BLaER1 treated with 17β-estradiol and CSF1 and Interleukin-3, amounts not matched to agents 10 nM and 100 nM (cell line): ENCODE data around the gene SAMD9.
A peak's percentile ranks its signal among the peaks of the same experiment; 100 is the strongest.

Experiments
- H3K27ac ChIP-seq, 11 experiments: shearing (Covaris generic); formaldehyde crosslinking; 2 replicates each; pipeline ENCODE4 v1.8.1; 2022
- H3K27me3 ChIP-seq, 11 experiments: shearing (Covaris generic); formaldehyde crosslinking; 2 replicates each; pipeline ENCODE4 v1.8.1; 2022
- H3K36me3 ChIP-seq, 11 experiments: shearing (Covaris generic); formaldehyde crosslinking; 2 replicates each; pipeline ENCODE4 v1.8.1; 2022
- H3K4me1 ChIP-seq, 10 experiments: shearing (Covaris generic); formaldehyde crosslinking; 2 replicates each; pipeline ENCODE4 v1.8.1; 2022
- H3K4me2 ChIP-seq, 11 experiments: shearing (Covaris generic); formaldehyde crosslinking; 2 replicates each; pipeline ENCODE4 v1.8.1; 2022
- H3K4me3 ChIP-seq, 10 experiments: shearing (Covaris generic); formaldehyde crosslinking; 2 replicates each; pipeline ENCODE4 v1.8.1; 2022
- H3K9ac ChIP-seq, 11 experiments: shearing (Covaris generic); formaldehyde crosslinking; 2 replicates each; pipeline ENCODE4 v1.8.1; 2022
- H3K9me3 ChIP-seq, 11 experiments: shearing (Covaris generic); formaldehyde crosslinking; replicated peaks in 1 of 11; 2 replicates each; pipeline ENCODE4 v1.8.1; 2022
- H4K20me1 ChIP-seq, 11 experiments: shearing (Covaris generic); formaldehyde crosslinking; 2 replicates each; pipeline ENCODE4 v1.8.1; 2022
- Cebpa-rat ChIP-seq, 11 experiments: shearing (Covaris generic); IDR thresholded peaks; 2 replicates each; pipeline ENCODE4 v1.8.1; 2022

SAMD9 gene

GRCh38 chr7:93148144-93148543, 30.4 kb upstream of the SAMD9 start, which contains the start of gene SAMD9L:
Gene SAMD9L (minus strand): TSS chr7:93148385. CDS start chr7:93135971, 12,414 bp downstream.
- Histone ChIP-seq H3K36me3 (peaks cover 0 to 16% (median 1%) of the 10 kb centered on the region in 11 experiments; a peak in 8 of 22 replicates), H3K9me3 (no peaks in the 10 kb centered on the region), H4K20me1 (no peaks in the 10 kb centered on the region), H3K4me1 (peaks cover 24 to 62% (median 35%) of the 10 kb centered on the region in 10 experiments), H3K27ac (peak within 1 kb of the TSS; percentile 57 to 79 (median 67); a peak in 21 of 22 replicates), H3K9ac (peak within 1 kb of the TSS; percentile 56 to 72 (median 65)), H3K27me3 (no peaks in the 10 kb centered on the region), H3K4me3 (peak within 1 kb of the TSS; percentile 53 to 63 (median 56)), H3K4me2 (peak within 1 kb of the TSS; percentile 66 to 97 (median 80))
- no peak for TF ChIP-seq Cebpa-rat (IDR thresholded peaks at IDR 0.05)

GRCh38 chr7:93147363-93147762, 29.6 kb upstream of the SAMD9 start:
- Histone ChIP-seq H4K20me1 (no peaks in the 10 kb centered on the region), H3K4me1 (peaks cover 24 to 62% (median 35%) of the 10 kb centered on the region in 10 experiments), H3K36me3 (peaks cover 0 to 22% (median 3%) of the 10 kb centered on the region in 11 experiments; a peak in 8 of 22 replicates), H3K27ac (peak overlapping the region in 10 of 11 experiments; percentile 52 to 79 (median 68); a peak in 18 of 22 replicates), H3K9ac (peak overlapping the region; percentile 56 to 72 (median 65); a peak in 21 of 22 replicates), H3K9me3 (no peaks in the 10 kb centered on the region), H3K27me3 (no peaks in the 10 kb centered on the region), H3K4me3 (peak overlapping the region; percentile 53 to 63 (median 56)), H3K4me2 (peak overlapping the region; percentile 66 to 97 (median 80))
- TF ChIP-seq Cebpa-rat (IDR thresholded peaks at IDR 0.05) = no peak

- H3K27ac ChIP-seq = peak overlapping the region in 9 of 11 experiments; percentile 33 to 77 (median 67); a peak in 15 of 22 replicates
- TF ChIP-seq Cebpa-rat (IDR thresholded peaks at IDR 0.05) = no peak
- H3K36me3 ChIP-seq = peaks cover 0 to 29% (median 3%) of the 10 kb centered on the region in 11 experiments; a peak in 8 of 22 replicates
- H3K9me3 ChIP-seq = no peaks in the 10 kb centered on the region
- H3K27me3 ChIP-seq = no peaks in the 10 kb centered on the region
- H3K9ac ChIP-seq = peak overlapping the region; percentile 1 to 72 (median 65); a peak in 12 of 22 replicates
- H3K4me1 ChIP-seq = peaks cover 24 to 60% (median 35%) of the 10 kb centered on the region in 10 experiments
- H4K20me1 ChIP-seq = no peaks in the 10 kb centered on the region
- H3K4me3 ChIP-seq = peak overlapping the region; percentile 53 to 63 (median 56); a peak in 16 of 20 replicates
- H3K4me2 ChIP-seq = peak overlapping the region; percentile 66 to 97 (median 80)
Observed at GRCh38 chr7:93146472-93147141, 28.8 kb upstream of the SAMD9 start.

- Histone ChIP-seq H4K20me1 (no peaks in the 10 kb centered on the region), H3K27me3 (no peaks in the 10 kb centered on the region), H3K9me3 (no peaks in the 10 kb centered on the region), H3K4me3 (no peak overlapping the region), H3K4me1 (peaks cover 24 to 54% (median 35%) of the 10 kb centered on the region in 10 experiments), H3K4me2 (peak overlapping the region; percentile 38 to 97 (median 78)), H3K9ac (no peak overlapping the region), H3K27ac (peak overlapping the region in 2 of 11 experiments; percentile 30 to 70; a peak in 1 of 22 replicates), H3K36me3 (peaks cover 0 to 31% (median 3%) of the 10 kb centered on the region in 11 experiments; a peak in 8 of 22 replicates)
- TF ChIP-seq Cebpa-rat (IDR thresholded peaks at IDR 0.05) = no peak
Observed at GRCh38 chr7:93146036-93146435, 28.3 kb upstream of the SAMD9 start.

GRCh38 chr7:93145354-93145753, 27.6 kb upstream of the SAMD9 start:
- H4K20me1 ChIP-seq = no peaks in the 10 kb centered on the region
- H3K27ac ChIP-seq = no peak overlapping the region
- H3K4me3 ChIP-seq = no peak overlapping the region
- no peak overlapping the region for H3K9ac ChIP-seq
- peaks cover 24 to 47% (median 34%) of the 10 kb centered on the region in 10 experiments for H3K4me1 ChIP-seq
- peaks cover 0 to 37% (median 3%) of the 10 kb centered on the region in 11 experiments; a peak in 8 of 22 replicates for H3K36me3 ChIP-seq
- H3K4me2 ChIP-seq = peak overlapping the region in 9 of 11 experiments; percentile 49 to 97 (median 78); a peak in 15 of 22 replicates
- no peak for TF ChIP-seq Cebpa-rat (IDR thresholded peaks at IDR 0.05)
- H3K27me3 ChIP-seq = no peaks in the 10 kb centered on the region
- no peaks in the 10 kb centered on the region for H3K9me3 ChIP-seq

GRCh38 chr7:93142127-93142526, 24.3 kb upstream of the SAMD9 start:
- no peak overlapping the region for H3K9ac ChIP-seq
- peaks cover 0 to 61% (median 3%) of the 10 kb centered on the region in 11 experiments; a peak in 9 of 22 replicates for H3K36me3 ChIP-seq
- no peak overlapping the region for H3K4me3 ChIP-seq
- no peak overlapping the region for H3K27ac ChIP-seq
- H3K9me3 ChIP-seq = no peaks in the 10 kb centered on the region
- no peak for TF ChIP-seq Cebpa-rat (IDR thresholded peaks at IDR 0.05)
- H3K4me2 ChIP-seq = no peak overlapping the region
- no peaks in the 10 kb centered on the region for H3K27me3 ChIP-seq
- H3K4me1 ChIP-seq = peaks cover 17 to 27% (median 18%) of the 10 kb centered on the region in 10 experiments
- no peaks in the 10 kb centered on the region for H4K20me1 ChIP-seq

GRCh38 chr7:93140582-93141191, 22.9 kb upstream of the SAMD9 start:
- Histone ChIP-seq H3K9ac (no peak overlapping the region), H3K27ac (no peak overlapping the region), H3K4me1 (peaks cover 3 to 13% (median 4%) of the 10 kb centered on the region in 10 experiments; a peak in 19 of 20 replicates), H3K27me3 (no peaks in the 10 kb centered on the region), H4K20me1 (no peaks in the 10 kb centered on the region), H3K4me3 (no peak overlapping the region), H3K9me3 (peaks cover 0 to 6% (median 0%) of the 10 kb centered on the region in 11 experiments; a peak in 2 of 22 replicates), H3K4me2 (no peak overlapping the region), H3K36me3 (peaks cover 0 to 75% (median 4%) of the 10 kb centered on the region in 11 experiments; a peak in 12 of 22 replicates)
- TF ChIP-seq Cebpa-rat (IDR thresholded peaks at IDR 0.05) = no peak

- Histone ChIP-seq H3K4me1 (peaks cover 0 to 2% (median 0%) of the 10 kb centered on the region in 10 experiments; a peak in 3 of 20 replicates), H3K9ac (no peak overlapping the region), H3K4me2 (no peak overlapping the region), H3K9me3 (peaks cover 0 to 27% (median 10%) of the 10 kb centered on the region in 11 experiments; a peak in 11 of 22 replicates), H4K20me1 (no peaks in the 10 kb centered on the region), H3K27ac (no peak overlapping the region), H3K36me3 (peaks cover 0 to 75% (median 14%) of the 10 kb centered on the region in 11 experiments; a peak in 14 of 22 replicates), H3K4me3 (no peak overlapping the region), H3K27me3 (no peaks in the 10 kb centered on the region)
- TF ChIP-seq Cebpa-rat (IDR thresholded peaks at IDR 0.05) = no peak
Observed at GRCh38 chr7:93138576-93138975, 20.8 kb upstream of the SAMD9 start.
